Endothelial cell of umbilical vein (primary cell): ENCODE measurements around the gene RIMBP2.

Source experiments
- CTCF ChIP-seq, 2 donors: IDR thresholded peaks; 1 replicate in 1 of 2; 2 replicates in 1 of 2; pipeline ENCODE4 v1.5.1; 2011; ENCODE audit warnings: low read length in 2 of 2, mild to moderate bottlenecking in 2 of 2, moderate library complexity in 2 of 2, control low read depth in 1 of 2, inconsistent platforms in 1 of 2, low read depth in 1 of 2; ENCODE audit not compliant: insufficient read depth in 1 of 2; ENCODE audit errors: extremely low read depth in 1 of 2
- MAX ChIP-seq: IDR thresholded peaks from 2 replicates; pipeline ENCODE4 v1.6.1; 2011; ENCODE audit not compliant: insufficient read depth, insufficient read length
- MYC ChIP-seq: IDR thresholded peaks from one replicate; pipeline ENCODE4 v1.6.1; 2011; ENCODE audit warnings: mild to moderate bottlenecking, low read depth, low read length
- POLR2AphosphoS5 ChIP-seq: IDR thresholded peaks from 2 replicates; pipeline ENCODE4 v1.6.1; 2012; ENCODE audit warnings: low read depth, mild to moderate bottlenecking, control low read depth, low read length, moderate library complexity; ENCODE audit not compliant: insufficient read depth

- TF ChIP-seq CTCF (IDR thresholded peaks at IDR 0.05; ENCODE audit: extremely low read depth in 1 of 2, insufficient read depth in 1 of 2, low read depth in 1 of 2, low read length in 2 of 2) (no peak), MAX (no peak), POLR2AphosphoS5 (no peak), MYC (no peak)
Observed at GRCh38 chr12:130433411-130433810, 282.7 kb downstream of the RIMBP2 start.
